K562 (cell line): ENCODE data around the gene ARHGAP10.

Source experiments
- CHD2 ChIP-seq: IDR thresholded peaks from 2 replicates; pipeline ENCODE4 v1.6.1; 2011; ENCODE audit warnings: low read depth, low read length
- NFXL1 ChIP-seq: fragments of 450-650 bp; formaldehyde crosslinking; IDR thresholded peaks from 2 replicates; pipeline ENCODE4 v1.4.0; 2021; ENCODE audit warnings: mild to moderate bottlenecking

DNA sequence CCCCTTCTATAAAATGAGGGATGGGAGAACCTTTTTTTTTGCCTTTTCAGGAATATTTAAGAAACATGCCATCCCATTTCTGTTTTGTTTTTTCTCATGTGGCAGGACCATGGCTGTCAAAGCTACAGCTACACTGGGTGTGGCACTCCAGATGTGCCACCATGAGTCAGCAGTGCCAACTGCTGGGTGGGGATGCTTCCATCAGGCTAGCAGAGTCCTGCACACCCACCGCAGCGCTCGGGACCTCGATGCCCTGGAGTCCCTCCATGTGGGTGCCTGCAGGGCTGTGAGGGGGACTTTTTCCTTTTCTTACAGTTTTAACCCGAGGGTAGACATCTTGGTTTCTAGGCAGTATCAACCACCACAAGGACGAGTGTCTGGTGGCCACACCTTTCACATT lies 357.7 kb downstream of the ARHGAP10 start:
- TF ChIP-seq NFXL1 (no peak), CHD2 (no peak)
